Transverse colon (tissue), 4 donors: Measurements from ENCODE around the gene RAD9B.
"Not testable (repeated sequence)": the region's sequence is repeated elsewhere in the genome, so short reads cannot be mapped to it uniquely, and the experiment has no call there.

ENCODE experiments used
- CTCF ChIP-seq, 5 experiments: fragments of 200-600 bp in 3 of 5; fragments of 450-650 bp in 2 of 5; sonication (generic) in 3 of 5; IDR thresholded peaks; 1 replicate in 2 of 5; 2 replicates in 3 of 5; pipeline ENCODE4 v1.5.1; 2016 to 2017; ENCODE audit warnings: antibody characterized with exemption in 5 of 5, inconsistent platforms in 3 of 5, mild to moderate bottlenecking in 2 of 5, moderate library complexity in 1 of 5
- POLR2A ChIP-seq: fragments of 450-650 bp; IDR thresholded peaks from one replicate; pipeline ENCODE4 v1.6.1; 2016; ENCODE audit warnings: antibody characterized with exemption, mild to moderate bottlenecking, moderate library complexity
- POLR2AphosphoS5 ChIP-seq, 3 donors: sonication (generic); formaldehyde crosslinking; IDR thresholded peaks; one replicate each; pipeline ENCODE4 v1.6.1; 2016; ENCODE audit warnings: antibody characterized with exemption in 3 of 3

GRCh38 chr12:110461189-110461588 is 40.9 kb upstream of the RAD9B start:
- TF ChIP-seq CTCF (IDR thresholded peaks at IDR 0.05); POLR2AphosphoS5 (IDR thresholded peaks at IDR 0.05); POLR2A: not testable (repeated sequence)
